H1 (cell line): ENCODE results near the gene NXT1. TPM values are rescaled to one million over a fixed set of nuclear protein-coding genes. Genes with fewer than 3 reads are reported as not detected.

ENCODE experiments used
- CTCF ChIA-PET: fragments of 300-600 bp; sonication (Branson Sonifier 250); formaldehyde crosslinking; loops from one replicate; lab custom pipeline; 2021; ENCODE audit not compliant: partially characterized antibody; lab: Charles Lee
- POLR2A ChIA-PET: fragments of 300-600 bp; sonication (Branson Sonifier 250); formaldehyde crosslinking; loops from one replicate; lab custom pipeline; 2021; ENCODE audit warnings: inconsistent platforms; ENCODE audit not compliant: partially characterized antibody; lab: Charles Lee
- DNase-seq, 2 experiments: peaks; one replicate each; pipeline versions ENCODE4 v3.0.0 to v3.0.0-alpha.2; 2010 to 2022; ENCODE audit warnings: low spot score in 2 of 2, low read depth in 1 of 2, mixed read lengths in 1 of 2
- FAIRE-seq: peaks from 2 replicates; lab custom pipeline; 2011; peaks lifted over from hg19 to GRCh38; lab: Jason Lieb, UNC
- H2AFZ ChIP-seq: 2 replicates; pipeline ENCODE4 v1.8.1; 2012; ENCODE audit warnings: low read length, inconsistent platforms
- H2AK5ac ChIP-seq: 2 replicates; pipeline ENCODE4 v1.6.1; 2013; ENCODE audit warnings: low read depth, low read length
- H2BK120ac ChIP-seq: replicated peaks from 2 replicates; pipeline ENCODE3; 2013; ENCODE audit warnings: low read depth, low read length, inconsistent platforms
- H2BK12ac ChIP-seq: 2 replicates; pipeline ENCODE4 v1.6.1; 2013; ENCODE audit warnings: low read depth, low read length
- H2BK15ac ChIP-seq: 2 replicates; pipeline ENCODE4 v1.6.1; 2013; ENCODE audit warnings: low read length
- H2BK20ac ChIP-seq: 2 replicates; pipeline ENCODE4 v1.6.1; 2013; ENCODE audit warnings: low read length
- H2BK5ac ChIP-seq: 2 replicates; pipeline ENCODE4 v1.6.1; 2013; ENCODE audit warnings: low read depth, low read length
- H3K14ac ChIP-seq: 2 replicates; pipeline ENCODE4 v1.6.1; 2013; ENCODE audit warnings: inconsistent platforms; ENCODE audit not compliant: insufficient read length
- H3K18ac ChIP-seq: 2 replicates; pipeline ENCODE4 v1.6.1; 2013; ENCODE audit warnings: low read length; ENCODE audit errors: extremely low read depth
- H3K23ac ChIP-seq: 2 replicates; pipeline ENCODE4 v1.6.1; 2013; ENCODE audit warnings: inconsistent platforms; ENCODE audit not compliant: insufficient read length
- H3K23me2 ChIP-seq: 2 replicates; pipeline ENCODE4 v1.6.1; 2013; ENCODE audit warnings: low read depth, low read length
- H3K27ac ChIP-seq: 2 replicates; pipeline ENCODE4 v1.6.1; 2011; ENCODE audit warnings: low read depth, low read length, inconsistent platforms
- H3K27me3 ChIP-seq, 4 experiments: replicated peaks in 1 of 4; 1 replicate in 1 of 4; 2 replicates in 3 of 4; pipeline versions ENCODE4 v1.6.1 to v1.8.1; 2011 to 2013; ENCODE audit warnings: low read length in 3 of 4, mild to moderate bottlenecking in 3 of 4, inconsistent platforms in 2 of 4, mixed read lengths in 2 of 4, moderate library complexity in 1 of 4; ENCODE audit not compliant: control insufficient read depth in 3 of 4, insufficient read depth in 3 of 4; ENCODE audit errors: extremely low read depth in 1 of 4
- H3K36me3 ChIP-seq, 4 experiments: 2 replicates each; pipeline versions ENCODE4 v1.6.1 to v1.8.1; 2011 to 2013; ENCODE audit warnings: mild to moderate bottlenecking in 4 of 4, low read length in 3 of 4, moderate library complexity in 2 of 4, control low read depth in 1 of 4, inconsistent platforms in 1 of 4; ENCODE audit not compliant: insufficient read depth in 4 of 4, control insufficient read depth in 2 of 4
- H3K4ac ChIP-seq: replicated peaks from 2 replicates; pipeline ENCODE3; 2013; ENCODE audit warnings: low read length, low read depth, mixed read lengths, inconsistent platforms; ENCODE audit not compliant: insufficient read length
- H3K4me1 ChIP-seq, 4 experiments: replicated peaks in 1 of 4; 1 replicate in 1 of 4; 2 replicates in 3 of 4; pipeline versions ENCODE4 v1.6.1 to v1.8.1; 2011 to 2013; ENCODE audit warnings: low read length in 3 of 4, inconsistent platforms in 2 of 4, mixed read lengths in 1 of 4; ENCODE audit not compliant: insufficient read depth in 4 of 4, control insufficient read depth in 3 of 4
- H3K4me2 ChIP-seq, 2 experiments: 2 replicates each; pipeline versions ENCODE4 v1.6.1 to v1.8.1; 2011 to 2013; ENCODE audit warnings: low read depth in 2 of 2, low read length in 2 of 2, control low read depth in 1 of 2, inconsistent platforms in 1 of 2, mild to moderate bottlenecking in 1 of 2; ENCODE audit not compliant: insufficient read depth in 1 of 2
- H3K4me3 ChIP-seq, 4 experiments: fragments of 200-600, 300-600 bp in 1 of 4; sonication (generic), shearing (Covaris generic), sonication (Bioruptor Twin) in 1 of 4; 2 replicates each; pipeline versions ENCODE4 v1.5.1 to v1.8.1; 2011 to 2016; ENCODE audit warnings: low read length in 4 of 4, low read depth in 3 of 4, control low read depth in 2 of 4, inconsistent platforms in 2 of 4, mild to moderate bottlenecking in 2 of 4, mixed read lengths in 1 of 4, moderate library complexity in 1 of 4; ENCODE audit not compliant: insufficient read depth in 2 of 4; ENCODE audit errors: extremely low read depth in 1 of 4
- H3K56ac ChIP-seq: replicated peaks from 2 replicates; pipeline ENCODE3; 2013; ENCODE audit warnings: low read depth, mild to moderate bottlenecking, mixed read lengths, low read length, inconsistent platforms; ENCODE audit not compliant: insufficient read length
- H3K79me1 ChIP-seq: 2 replicates; pipeline ENCODE4 v1.6.1; 2013; ENCODE audit warnings: low read depth, low read length, control low read depth
- H3K79me2 ChIP-seq, 2 experiments: 2 replicates each; pipeline versions ENCODE4 v1.6.1 to v1.8.1; 2012 to 2013; ENCODE audit warnings: low read length in 2 of 2, mild to moderate bottlenecking in 2 of 2, inconsistent platforms in 1 of 2; ENCODE audit not compliant: insufficient read depth in 2 of 2, control insufficient read depth in 1 of 2
- H3K9ac ChIP-seq, 4 experiments: replicated peaks in 1 of 4; 1 replicate in 1 of 4; 2 replicates in 3 of 4; pipeline versions ENCODE4 v1.6.1 to v1.8.1; 2011 to 2013; ENCODE audit warnings: low read depth in 3 of 4, low read length in 3 of 4, control low read depth in 2 of 4, mild to moderate bottlenecking in 2 of 4, moderate library complexity in 2 of 4, inconsistent platforms in 1 of 4; ENCODE audit errors: extremely low read depth in 1 of 4
- H3K9me3 ChIP-seq, 2 experiments: 2 replicates each; pipeline versions ENCODE4 v1.6.1 to v1.8.1; 2012 to 2013; ENCODE audit warnings: mild to moderate bottlenecking in 2 of 2, moderate library complexity in 2 of 2, control low read depth in 1 of 2, inconsistent platforms in 1 of 2, low read depth in 1 of 2, low read length in 1 of 2, mixed read lengths in 1 of 2; ENCODE audit not compliant: insufficient read depth in 2 of 2
- H4K20me1 ChIP-seq, 2 experiments: replicated peaks in 1 of 2; 2 replicates each; pipeline versions ENCODE3 to v1.8.1; 2011 to 2013; ENCODE audit warnings: inconsistent platforms in 2 of 2, low read length in 2 of 2, mild to moderate bottlenecking in 1 of 2; ENCODE audit not compliant: insufficient read depth in 2 of 2, control insufficient read depth in 1 of 2
- H4K5ac ChIP-seq: 2 replicates; pipeline ENCODE4 v1.6.1; 2013; ENCODE audit warnings: low read length, low read depth, mixed read lengths, inconsistent platforms; ENCODE audit not compliant: insufficient read length
- H4K8ac ChIP-seq: 2 replicates; pipeline ENCODE4 v1.8.0; 2013; ENCODE audit warnings: mild to moderate bottlenecking, moderate library complexity, low read length, inconsistent platforms; ENCODE audit not compliant: insufficient read depth; ENCODE audit errors: extremely low read depth
- H4K91ac ChIP-seq: replicated peaks from 2 replicates; pipeline ENCODE3; 2013; ENCODE audit warnings: low read length, mixed read lengths, inconsistent platforms; ENCODE audit not compliant: insufficient read length
- BACH1 ChIP-seq: IDR thresholded peaks from 2 replicates; pipeline ENCODE4 v1.6.1; 2012; ENCODE audit warnings: low read length, improper control_type of control experiment
- GABPA ChIP-seq: IDR thresholded peaks from 2 replicates; pipeline ENCODE4 v1.6.1; 2011; ENCODE audit warnings: mild to moderate bottlenecking, low read length, moderate library complexity, borderline replicate concordance; ENCODE audit not compliant: insufficient read depth
- PHF8 ChIP-seq: fragments of 200-600 bp; sonication (generic); conservative IDR thresholded peaks from 2 replicates; pipeline ENCODE4 v1.7.1; 2012; ENCODE audit warnings: low read depth, mild to moderate bottlenecking, inconsistent platforms, low read length, moderate library complexity
- RNF2 ChIP-seq: fragments of 200-900, 300-1000 bp; sonication (generic); IDR thresholded peaks from 2 replicates; pipeline ENCODE4 v1.7.1; 2016; ENCODE audit warnings: borderline replicate concordance, low read depth, mild to moderate bottlenecking, antibody characterized with exemption, low read length; ENCODE audit not compliant: poor library complexity, severe bottlenecking; ENCODE audit errors: missing control alignments
- RXRA ChIP-seq: IDR thresholded peaks from 2 replicates; pipeline ENCODE4 v1.6.1; 2011; ENCODE audit warnings: low read depth, mild to moderate bottlenecking, low read length, moderate library complexity; ENCODE audit not compliant: insufficient read depth
- SAP30 ChIP-seq: fragments of 300-600 bp; sonication (generic); IDR thresholded peaks from 2 replicates; pipeline ENCODE4 v1.7.1; 2012; ENCODE audit warnings: low read length, moderate library complexity, mild to moderate bottlenecking, inconsistent platforms; ENCODE audit not compliant: insufficient read depth, insufficient replicate concordance
- SIRT6 ChIP-seq: IDR thresholded peaks from one replicate; pipeline ENCODE4 v1.7.1; 2012; ENCODE audit warnings: low read length, inconsistent platforms
- YY1 ChIP-seq: IDR thresholded peaks from 2 replicates; pipeline ENCODE4 v1.6.1; 2011; ENCODE audit warnings: low read depth, mild to moderate bottlenecking, low read length
- WGBS, 2 experiments: shearing (Covaris generic) in 1 of 2; methylation state at CpG; one replicate each; pipeline versions ENCODE4 v1.1.6 to v1.1.7; 2013 to 2015; ENCODE audit warnings: low lambda C conversion rate in 2 of 2, mixed read lengths in 2 of 2, inconsistent platforms in 1 of 2, low coverage in 1 of 2, missing lambda C conversion rate in 1 of 2; ENCODE audit not compliant: insufficient replicate concordance in 2 of 2, insufficient coverage in 1 of 2, insufficient read length in 1 of 2; ENCODE audit errors: extremely low coverage in 1 of 2, missing lambda C conversion rate in 1 of 2; 5-methylcytosine and 5-hydroxymethylcytosine counted together
- polyA plus RNA-seq, 7 experiments: library from polyadenylated mRNA; depleted of rRNA in 3 of 7; stranded (reverse) in 5 of 7; unstranded in 2 of 7; fragments of >200 nt in 5 of 7; fragments of 200-250 nt in 2 of 7; gene quantifications; 1 replicate in 5 of 7; 2 replicates in 1 of 7; 4 replicates in 1 of 7; pipeline versions ENCODE4 v1.2.1 to v1.2.3, GENCODE V29; 2011 to 2013; ENCODE audit warnings: missing spikeins in 2 of 7, mixed read lengths in 2 of 7
- total RNA-seq: library from RNA; stranded (reverse); fragmentation: NEBNext Ultra II Directional; extraction: Animal tissue kit (Norgen Biotek cat#: 25700); gene quantifications from 2 replicates; pipeline ENCODE4 v1.2.1, GENCODE V29; 2021

Gene NXT1
- total and polyA plus RNA-seq, 2 of the 8 experiments (the other 6 are each of a cell fraction or from before 2014, with no cell fraction given) = 23.1 to 26.5 TPM

DNA sequence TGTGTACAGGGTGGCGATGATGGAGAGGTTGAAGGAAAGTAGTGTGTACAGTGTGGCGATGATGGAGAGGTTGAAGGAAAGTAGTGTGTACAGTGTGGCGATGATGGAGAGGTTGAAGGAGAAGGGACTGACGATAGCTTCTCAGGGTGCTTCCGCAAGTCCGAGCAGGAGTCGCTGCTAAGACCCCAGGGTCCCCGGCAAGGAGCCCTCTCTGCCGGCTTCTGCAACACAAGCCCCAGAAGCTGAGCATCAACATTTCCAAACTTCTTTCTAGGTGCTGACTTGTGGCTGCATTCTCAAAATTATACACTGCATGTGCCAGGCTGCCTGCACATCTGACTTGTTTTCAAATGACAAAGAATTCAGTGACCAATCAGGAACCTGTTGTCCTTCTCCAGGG, 47.8 kb upstream of the NXT1 start:
- H3K27me3 ChIP-seq = no peaks in the 10 kb centered on the region
- H2BK15ac ChIP-seq = no peak overlapping the region
- no peaks in the 10 kb centered on the region; the same call in 1 of the 2 replicates for H3K79me1 ChIP-seq
- H4K20me1 ChIP-seq = no peaks in the 10 kb centered on the region
- ChIA-PET POLR2A (no interaction called here), CTCF (interaction anchor here (1.0 to 1.8 kb wide), 6 partner anchors 10 to 329 kb away, joined by 4 to 7 read pairs (median 4); no protein-coding TSS in a partner anchor)
- no peaks in the 10 kb centered on the region for H3K36me3 ChIP-seq
- H3K14ac ChIP-seq = no peak overlapping the region
- no peak overlapping the region for H2BK12ac ChIP-seq
- no peak for TF ChIP-seq RNF2
- TF ChIP-seq PHF8 = no peak
- TF ChIP-seq YY1 = no peak
- TF ChIP-seq RXRA = no peak
- TF ChIP-seq SIRT6 = no peak
- TF ChIP-seq SAP30 = no peak
- no peak for TF ChIP-seq BACH1
- no peak for TF ChIP-seq GABPA
- H2BK5ac ChIP-seq = no peak overlapping the region
- DNase-seq = no peak
- no peak overlapping the region for H4K91ac ChIP-seq
- no peak overlapping the region for H3K9ac ChIP-seq
- H3K23me2 ChIP-seq = no peaks in the 10 kb centered on the region
- H3K4me2 ChIP-seq = no peak overlapping the region
- H3K4me3 ChIP-seq = no peak overlapping the region
- no peak overlapping the region for H4K8ac ChIP-seq
- H3K9me3 ChIP-seq = no peaks in the 10 kb centered on the region
- no peak overlapping the region for H3K23ac ChIP-seq
- H3K27ac ChIP-seq = no peak overlapping the region
- peaks cover 0 to 2% (median 0%) of the 10 kb centered on the region in 4 experiments; a peak in 2 of 7 replicates for H3K4me1 ChIP-seq
- no peak overlapping the region for H2AFZ ChIP-seq
- H2AK5ac ChIP-seq = no peak overlapping the region
- no peak overlapping the region for H3K4ac ChIP-seq
- no peaks in the 10 kb centered on the region for H3K79me2 ChIP-seq
- H3K56ac ChIP-seq = no peak overlapping the region
- H2BK20ac ChIP-seq = no peak overlapping the region
- WGBS, 2 experiments = 91 to 100% methylated on average over 1 to 9 of the region's 9 CpGs
- H2BK120ac ChIP-seq = no peak overlapping the region
- H4K5ac ChIP-seq = no peak overlapping the region
- H3K18ac ChIP-seq = no peak overlapping the region
- FAIRE-seq = no peak
